Common myeloid progenitor, CD34-positive (primary cell): ENCODE measurements around the gene CARMIL1.

Source experiments
- CTCF ChIA-PET: fragments of 350-600 bp; sonication (Branson Sonifier 250); formaldehyde crosslinking; loops from one replicate; lab custom pipeline; 2021; ENCODE audit warnings: antibody characterized with exemption; lab: Charles Lee
- POLR2A ChIA-PET: fragments of 350-600 bp; sonication (Branson Sonifier 250); formaldehyde crosslinking; loops from one replicate; lab custom pipeline; 2021; ENCODE audit warnings: antibody characterized with exemption; lab: Charles Lee
- DNase-seq, 3 donors: peaks; one replicate each; pipeline versions ENCODE4 v3.0.0 to v3.0.0-alpha.2; 2013
- H3K27ac ChIP-seq, 2 experiments: 1 replicate in 1 of 2; 2 replicates in 1 of 2; pipeline ENCODE4 v1.7.0; 2013; ENCODE audit warnings: inconsistent platforms in 2 of 2, low read length in 2 of 2, mild to moderate bottlenecking in 2 of 2, low read depth in 1 of 2, moderate library complexity in 1 of 2; ENCODE audit not compliant: severe bottlenecking in 2 of 2, insufficient read depth in 1 of 2, poor library complexity in 1 of 2
- H3K27me3 ChIP-seq, 5 experiments: replicated peaks in 2 of 5; 1 replicate in 3 of 5; 2 replicates in 2 of 5; pipeline versions ENCODE4 v1.6.1 to v1.7.0; 2013; ENCODE audit warnings: low read length in 4 of 5, mild to moderate bottlenecking in 2 of 5, moderate library complexity in 2 of 5, inconsistent platforms in 1 of 5; ENCODE audit not compliant: insufficient read depth in 5 of 5, control insufficient read depth in 4 of 5
- H3K36me3 ChIP-seq, 4 experiments: 1 replicate in 2 of 4; 2 replicates in 2 of 4; pipeline versions ENCODE4 v1.6.1 to v1.7.0; 2013; ENCODE audit warnings: low read length in 3 of 4, control low read depth in 1 of 4, mild to moderate bottlenecking in 1 of 4; ENCODE audit not compliant: control insufficient read depth in 4 of 4, insufficient read depth in 4 of 4
- H3K4me1 ChIP-seq, 4 experiments: 1 replicate in 3 of 4; 2 replicates in 1 of 4; pipeline versions ENCODE4 v1.6.1 to v1.7.1; 2013; ENCODE audit warnings: low read length in 3 of 4, mild to moderate bottlenecking in 3 of 4, control low read depth in 1 of 4, inconsistent platforms in 1 of 4, moderate library complexity in 1 of 4; ENCODE audit not compliant: control insufficient read depth in 4 of 4, insufficient read depth in 4 of 4; ENCODE audit errors: control extremely low read depth in 1 of 4
- H3K4me3 ChIP-seq, 7 experiments: 1 replicate in 4 of 7; 2 replicates in 3 of 7; pipeline versions ENCODE4 v1.5.1 to v1.7.0; 2013; ENCODE audit warnings: mild to moderate bottlenecking in 7 of 7, low read length in 6 of 7, moderate library complexity in 6 of 7, inconsistent platforms in 2 of 7, low read depth in 2 of 7, control low read depth in 1 of 7; ENCODE audit not compliant: insufficient read depth in 4 of 7, control insufficient read depth in 1 of 7; ENCODE audit errors: extremely low read depth in 1 of 7
- H3K9me3 ChIP-seq, 5 experiments: 1 replicate in 4 of 5; 2 replicates in 1 of 5; pipeline versions ENCODE4 v1.6.1 to v1.7.1; 2013; ENCODE audit warnings: low read length in 4 of 5, mild to moderate bottlenecking in 2 of 5, inconsistent platforms in 1 of 5, low read depth in 1 of 5, moderate library complexity in 1 of 5; ENCODE audit not compliant: control insufficient read depth in 4 of 5, insufficient read depth in 2 of 5; ENCODE audit errors: control extremely low read depth in 1 of 5
- WGBS: methylation state at CpG from one replicate; pipeline ENCODE4 v1.1.5; 2013; ENCODE audit not compliant: insufficient coverage; 5-methylcytosine and 5-hydroxymethylcytosine counted together

The CARMIL1 gene

DNA sequence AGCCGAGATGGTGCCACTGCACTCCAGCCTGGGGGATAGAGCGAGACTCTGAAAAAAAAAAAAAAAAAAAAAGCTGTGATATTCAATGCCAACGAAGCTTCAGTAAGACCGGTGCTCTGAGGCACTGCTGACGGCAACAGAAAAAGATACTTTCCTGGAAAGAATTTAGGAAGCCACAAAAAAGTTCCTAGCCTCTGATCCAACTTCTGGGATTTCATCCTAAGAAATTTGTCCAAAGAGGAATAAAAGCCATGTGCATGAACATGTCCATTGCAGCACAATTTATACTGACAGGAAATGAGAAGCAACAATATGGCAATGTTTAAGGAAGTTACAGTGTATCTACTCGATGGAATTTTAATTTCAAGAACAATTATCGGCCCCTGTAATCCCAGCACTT lies 24.5 kb upstream of the CARMIL1 start:
- ChIA-PET CTCF (interaction anchor here (1.3 kb wide), 1 partner anchor 11 kb away, joined by 4 read pairs; no protein-coding TSS in a partner anchor), POLR2A (interaction anchor here (0.6 kb wide), 1 partner anchor 26 kb away, joined by 3 read pairs; no protein-coding TSS in a partner anchor)
- Histone ChIP-seq H3K27me3 (no peaks in the 10 kb centered on the region), H3K4me1 (no peaks in the 10 kb centered on the region), H3K36me3 (no peaks in the 10 kb centered on the region), H3K27ac (no peak overlapping the region), H3K4me3 (no peak overlapping the region), H3K9me3 (peaks cover 0 to 2% (median 0%) of the 10 kb centered on the region in 5 experiments)
- 96% methylated on average over 7 of the region's 7 CpGs for WGBS
- no peak for DNase-seq

DNA sequence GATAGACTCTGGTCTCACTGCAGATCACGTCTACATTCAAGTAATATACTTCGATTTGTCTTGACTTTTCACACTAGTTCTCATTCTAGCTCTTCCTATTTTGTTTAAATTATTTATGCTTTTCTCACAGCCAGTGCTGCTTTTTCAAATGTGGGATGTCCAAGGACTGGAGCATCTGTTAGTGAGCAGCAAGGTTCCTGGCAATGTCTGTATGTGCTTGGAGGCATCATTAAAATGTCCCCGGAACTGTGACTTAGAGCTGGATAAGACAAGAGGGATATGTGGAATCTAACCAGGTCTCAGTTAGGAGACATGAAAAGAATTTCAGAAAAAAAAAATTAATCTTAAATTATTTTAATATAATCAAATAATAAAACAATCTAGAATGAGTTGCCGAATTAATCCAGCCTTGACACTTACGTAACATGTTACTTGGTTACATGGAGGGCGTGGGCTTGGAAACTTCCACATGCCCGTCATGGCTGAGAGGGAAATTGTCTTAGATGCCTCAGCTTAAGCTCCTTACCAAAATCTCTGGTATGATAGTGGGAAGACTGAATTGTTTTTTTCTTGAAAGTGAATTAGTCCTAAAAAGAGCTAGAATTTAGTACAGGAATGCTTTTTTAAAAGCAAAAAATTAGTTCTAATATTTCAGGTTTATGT lies 21.4 kb upstream of the CARMIL1 start:
- POLR2A ChIA-PET, result interaction anchor here (0.7 kb wide), 1 partner anchor 370 kb away, joined by 3 read pairs; no protein-coding TSS in a partner anchor
- H3K4me1 ChIP-seq, result no peaks in the 10 kb centered on the region
- H3K36me3 ChIP-seq, result no peaks in the 10 kb centered on the region
- DNase-seq, result no peak
- H3K4me3 ChIP-seq, result no peak overlapping the region
- H3K27me3 ChIP-seq, result no peaks in the 10 kb centered on the region
- CTCF ChIA-PET, result interaction anchor here (0.8 to 1.7 kb wide), 6 partner anchors 8 to 720 kb away, joined by 3 to 8 read pairs (median 3); no protein-coding TSS in a partner anchor
- 88% methylated on average over 4 of the region's 7 CpGs for WGBS
- no peak overlapping the region for H3K27ac ChIP-seq
- H3K9me3 ChIP-seq, result peaks cover 0 to 2% (median 0%) of the 10 kb centered on the region in 5 experiments

DNA sequence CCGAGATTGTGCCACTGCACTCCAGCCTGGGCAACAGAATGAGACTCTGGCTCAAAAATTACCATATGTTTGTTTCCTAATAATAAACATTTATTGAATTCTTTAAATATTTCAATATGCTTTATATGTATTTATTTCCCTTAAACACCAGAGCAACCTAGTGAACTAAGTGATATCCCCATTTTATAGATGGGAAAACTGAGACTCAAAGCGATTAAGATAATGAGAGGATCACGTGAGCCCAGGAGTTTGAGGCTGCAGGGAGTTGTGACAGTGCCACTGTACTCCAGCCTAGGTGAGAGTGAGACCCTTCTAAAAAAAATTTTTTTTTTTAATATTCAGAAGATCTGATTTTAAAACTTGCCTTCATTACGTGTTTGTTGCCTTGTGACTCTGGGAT lies 19.4 kb upstream of the CARMIL1 start:
- DNase-seq, result no peak
- ChIA-PET POLR2A (no interaction called here), CTCF (no interaction called here)
- Histone ChIP-seq H3K4me1 (no peaks in the 10 kb centered on the region), H3K27me3 (no peaks in the 10 kb centered on the region), H3K4me3 (no peak overlapping the region), H3K9me3 (no peaks in the 10 kb centered on the region), H3K27ac (no peak overlapping the region), H3K36me3 (no peaks in the 10 kb centered on the region)
- 100% methylated on average over 4 of the region's 4 CpGs for WGBS

DNA sequence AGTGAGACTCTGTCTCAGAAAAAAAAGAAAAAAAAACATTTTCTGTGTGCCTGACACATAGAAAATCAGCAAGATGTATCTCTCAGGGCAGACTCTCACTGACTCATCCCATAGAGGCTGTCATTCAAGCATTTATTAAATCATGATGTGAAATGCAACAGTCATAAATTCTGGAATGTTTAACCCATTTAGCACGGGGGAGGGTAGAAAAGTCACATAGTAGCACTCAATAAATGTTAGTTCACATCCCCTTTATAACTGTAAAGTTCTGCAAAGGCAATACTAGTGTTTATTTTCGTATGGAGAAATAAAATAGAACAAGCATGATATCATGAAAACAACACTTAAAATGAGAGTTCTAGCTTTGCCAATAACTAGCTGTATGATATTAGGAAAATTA lies 15.5 kb upstream of the CARMIL1 start:
- ChIA-PET POLR2A (no interaction called here), CTCF (interaction anchor here (0.6 to 1.0 kb wide), 2 partner anchors 178 to 232 kb away, joined by 3 read pairs; no protein-coding TSS in a partner anchor)
- Histone ChIP-seq H3K4me1 (no peaks in the 10 kb centered on the region), H3K27me3 (no peaks in the 10 kb centered on the region), H3K27ac (no peak overlapping the region), H3K4me3 (no peak overlapping the region), H3K36me3 (no peaks in the 10 kb centered on the region), H3K9me3 (no peaks in the 10 kb centered on the region)
- no peak for DNase-seq
- no CpG with 5 or more reads among the region's 2 CpGs for WGBS

DNA sequence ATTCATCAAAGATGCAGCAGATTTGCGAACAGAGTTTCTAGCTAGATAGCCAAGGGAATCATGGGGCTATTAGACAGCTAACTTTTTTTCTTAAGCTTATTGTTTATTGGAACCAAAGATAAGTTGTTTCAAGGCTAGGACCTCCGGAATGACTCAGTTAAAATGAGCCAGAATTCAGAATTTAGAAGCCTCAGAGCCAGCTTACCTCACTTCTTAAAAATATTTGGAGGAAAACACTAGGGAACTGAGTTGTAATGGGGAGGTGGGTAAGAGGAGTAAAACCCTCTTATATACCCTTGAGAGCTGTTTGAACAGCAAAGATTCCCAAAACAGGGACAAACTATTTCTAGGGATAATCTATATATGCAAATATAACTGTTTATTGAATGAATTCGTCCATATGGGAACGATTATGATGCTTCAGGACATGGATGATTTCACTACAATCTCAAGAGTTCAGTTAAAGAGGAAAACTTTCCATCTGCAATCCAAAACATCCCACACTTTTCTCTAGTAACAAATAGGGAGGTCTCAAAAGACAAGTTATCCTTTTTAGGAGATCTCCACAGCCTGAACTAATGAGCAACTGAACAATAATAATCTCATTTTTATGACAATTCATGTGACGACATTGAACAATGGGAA lies 12.6 kb upstream of the CARMIL1 start:
- Histone ChIP-seq H3K36me3 (no peaks in the 10 kb centered on the region), H3K9me3 (no peaks in the 10 kb centered on the region), H3K4me1 (no peaks in the 10 kb centered on the region), H3K27me3 (no peaks in the 10 kb centered on the region), H3K27ac (no peak overlapping the region), H3K4me3 (no peak overlapping the region)
- no peak for DNase-seq
- 100% methylated on average over 1 of the region's 5 CpGs for WGBS
- POLR2A ChIA-PET, result no interaction called here
- CTCF ChIA-PET, result interaction anchor here (0.8 to 2.5 kb wide), 23 partner anchors 9 to 339 kb away, joined by 3 to 55 read pairs (median 5); partner anchors contain the start of gene CARMIL1

DNA sequence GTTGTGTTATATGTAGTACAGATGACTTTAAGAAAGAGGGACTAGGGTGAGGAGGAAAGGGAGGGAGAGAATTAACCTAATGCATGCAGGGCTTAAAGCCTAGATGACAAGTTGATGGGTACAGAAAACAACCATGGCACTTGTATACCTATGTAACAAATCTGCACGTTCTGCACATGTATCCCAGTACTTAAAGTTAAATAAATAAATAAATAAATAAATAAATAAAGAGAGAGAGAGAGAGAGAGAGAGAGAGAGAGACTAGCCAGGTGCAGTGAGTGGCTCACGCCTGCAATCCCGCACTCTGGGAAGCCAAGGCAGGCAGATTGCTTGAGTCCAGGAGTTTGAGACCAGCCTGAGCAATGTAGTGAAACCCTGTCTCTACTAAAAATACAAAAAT lies 11.5 kb upstream of the CARMIL1 start:
- ChIA-PET CTCF (interaction anchor here (1.1 to 1.6 kb wide), 2 partner anchors 222 to 228 kb away, joined by 4 read pairs; no protein-coding TSS in a partner anchor), POLR2A (no interaction called here)
- no peak for DNase-seq
- Histone ChIP-seq H3K4me1 (no peaks in the 10 kb centered on the region), H3K27me3 (no peaks in the 10 kb centered on the region), H3K9me3 (no peaks in the 10 kb centered on the region), H3K4me3 (no peak overlapping the region), H3K27ac (no peak overlapping the region), H3K36me3 (no peaks in the 10 kb centered on the region)
- WGBS, result 100% methylated on average over 2 of the region's 3 CpGs

DNA sequence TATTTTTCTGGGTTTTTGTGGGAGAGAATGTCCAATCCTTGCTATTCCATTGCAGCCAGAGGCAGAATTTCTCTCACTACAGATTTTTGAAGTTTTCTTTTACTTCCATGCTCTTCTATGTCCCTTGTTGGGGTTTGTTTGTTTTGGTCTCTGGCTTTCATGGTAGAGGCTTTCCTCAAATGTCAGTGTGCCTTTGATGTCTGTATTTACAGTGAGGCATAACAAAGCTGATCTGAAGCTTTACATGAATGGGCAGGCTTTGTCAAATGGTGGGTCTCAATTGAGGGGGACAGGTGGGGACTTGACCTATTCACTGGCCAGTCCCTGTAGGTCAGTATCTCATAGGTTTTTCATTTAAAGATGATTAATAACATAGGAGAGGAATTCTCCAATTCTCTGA lies 8.6 kb upstream of the CARMIL1 start:
- no peaks in the 10 kb centered on the region for H3K36me3 ChIP-seq
- CTCF ChIA-PET, result interaction anchor here (1.3 to 6.4 kb wide), 3 partner anchors 8 to 220 kb away, joined by 3 to 28 read pairs (median 6); partner anchors contain the start of gene CARMIL1
- no peaks in the 10 kb centered on the region for H3K4me1 ChIP-seq
- H3K9me3 ChIP-seq, result no peaks in the 10 kb centered on the region
- POLR2A ChIA-PET, result no interaction called here
- no peaks in the 10 kb centered on the region for H3K27me3 ChIP-seq
- H3K4me3 ChIP-seq, result no peak overlapping the region
- no peak for DNase-seq
- H3K27ac ChIP-seq, result no peak overlapping the region
